NCI-H1417 (cell line): ENCODE data around the gene VMAC.
"Not testable (repeated sequence)": the region's sequence is repeated elsewhere in the genome, so short reads cannot be mapped to it uniquely, and the experiment has no call there.

ENCODE experiments used
- DNase-seq, 3 experiments: peaks; one replicate each; lab custom pipeline; 2025; lab: John Stamatoyannopoulos, UW

VMAC gene

GRCh38 chr19:5883157-5883873, 21.4 kb upstream of the VMAC start:
- not testable (repeated sequence) for DNase-seq

DNA sequence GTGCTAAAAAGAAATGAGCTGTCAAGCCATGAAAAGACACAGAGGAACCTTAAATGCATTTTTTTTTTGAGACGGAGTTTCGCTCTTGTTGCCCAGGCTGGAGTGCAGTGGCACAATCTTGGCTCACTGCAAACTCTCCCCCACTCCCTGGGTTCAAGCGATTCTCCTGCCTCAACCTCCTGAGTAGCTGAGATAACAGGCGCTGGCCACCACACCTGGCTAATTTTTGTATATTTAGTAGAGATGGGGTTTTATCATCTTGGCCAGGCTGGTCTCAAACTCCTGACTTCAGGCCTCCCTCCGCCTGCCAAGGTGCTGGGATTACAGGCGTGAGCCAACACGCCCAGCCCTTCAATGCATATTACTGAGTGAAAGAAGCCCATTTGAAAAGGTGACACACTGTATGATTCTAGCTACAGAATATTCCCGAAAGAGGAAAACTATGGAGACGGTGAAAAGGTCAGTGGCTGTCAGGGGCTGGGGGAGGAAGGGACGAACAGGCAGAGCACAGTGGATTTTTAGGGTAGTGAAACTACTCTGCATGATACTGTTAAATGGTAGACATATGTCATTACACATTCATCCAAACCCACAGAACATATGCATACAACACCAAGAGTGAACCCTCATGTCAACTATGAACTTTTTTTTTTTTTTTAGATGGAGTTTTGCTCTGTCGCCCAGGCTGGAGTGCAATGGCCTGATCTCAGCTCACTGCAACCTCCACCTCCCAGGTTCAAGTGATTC, 20.4 kb upstream of the VMAC start:
- not testable (repeated sequence) for DNase-seq

GRCh38 chr19:5889288-5889971, 15.2 kb upstream of the VMAC start:
- no peak for DNase-seq

DNA sequence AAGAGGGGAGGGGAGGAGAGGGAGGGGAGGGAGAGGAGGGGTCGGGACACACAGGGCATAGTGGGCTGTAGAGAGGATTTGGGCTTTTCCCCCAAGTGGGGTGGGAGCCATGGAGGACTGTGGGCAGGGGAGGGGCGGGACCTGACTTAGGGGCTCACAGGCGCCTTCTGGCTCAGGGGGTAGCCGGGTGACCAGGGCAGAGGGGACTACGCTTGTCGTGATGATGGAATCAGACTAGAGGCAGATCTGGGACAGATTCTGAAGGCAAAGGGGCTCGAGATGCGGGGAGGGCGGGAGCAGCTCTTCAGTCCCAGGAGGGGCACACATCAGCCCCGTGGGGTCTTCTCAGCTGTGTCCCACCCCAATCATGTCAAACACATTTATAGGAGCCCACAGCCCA, 14.6 kb upstream of the VMAC start:
- no peak for DNase-seq

- DNase-seq, result peak in 1 of 3 experiments; percentile 27
Observed at GRCh38 chr19:5891572-5891937, 13.1 kb upstream of the VMAC start.

DNA sequence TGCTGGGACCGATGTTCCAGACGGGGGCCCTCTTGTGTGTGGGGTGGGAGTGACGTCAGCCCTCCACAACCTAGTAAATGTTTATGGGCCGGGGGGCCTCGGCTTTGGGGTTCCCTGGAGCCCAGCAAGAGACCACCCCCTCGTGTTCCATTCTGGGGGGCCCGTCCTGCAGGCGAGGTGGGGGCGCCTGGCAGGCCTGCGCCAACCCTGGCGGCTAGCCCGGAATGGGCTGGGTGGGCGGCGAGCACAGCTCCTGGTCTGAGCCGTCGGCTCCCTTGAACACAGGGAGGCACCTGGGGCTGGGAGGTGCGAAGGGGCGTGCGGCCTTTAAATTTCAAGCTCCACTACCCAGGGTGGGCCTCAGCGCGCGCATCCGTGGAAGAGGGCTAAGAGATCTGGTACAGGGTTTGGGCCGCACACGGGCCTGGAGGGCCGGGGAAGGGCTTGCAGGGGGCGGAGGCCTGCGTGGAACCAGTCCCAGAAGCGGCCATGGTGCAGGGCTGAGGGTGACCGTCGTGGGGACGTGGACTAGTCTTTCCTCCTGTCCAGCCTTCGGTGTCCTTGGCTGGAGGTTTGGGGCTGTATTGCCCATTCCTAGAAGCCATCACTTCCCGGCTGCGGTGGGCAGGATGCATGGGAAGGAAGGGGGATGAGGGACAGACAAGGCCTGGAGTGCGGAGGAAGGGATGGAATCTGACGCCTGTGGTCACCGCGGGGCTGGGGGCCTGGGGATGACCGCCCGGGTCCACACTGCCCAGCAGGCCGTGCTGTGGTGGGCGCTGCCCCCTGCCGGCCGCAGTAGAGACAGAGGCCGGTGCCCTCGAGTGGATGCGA, 12.5 kb upstream of the VMAC start:
- DNase-seq, result peak in 2 of 3 experiments; percentile 28 to 39

GRCh38 chr19:5892772-5893275, 11.8 kb upstream of the VMAC start:
- DNase-seq, result no peak

- DNase-seq, result no peak
Observed at GRCh38 chr19:5893296-5893903, 11.3 kb upstream of the VMAC start.

- no peak for DNase-seq
Observed at GRCh38 chr19:5893907-5894703, 10.6 kb upstream of the VMAC start.

DNA sequence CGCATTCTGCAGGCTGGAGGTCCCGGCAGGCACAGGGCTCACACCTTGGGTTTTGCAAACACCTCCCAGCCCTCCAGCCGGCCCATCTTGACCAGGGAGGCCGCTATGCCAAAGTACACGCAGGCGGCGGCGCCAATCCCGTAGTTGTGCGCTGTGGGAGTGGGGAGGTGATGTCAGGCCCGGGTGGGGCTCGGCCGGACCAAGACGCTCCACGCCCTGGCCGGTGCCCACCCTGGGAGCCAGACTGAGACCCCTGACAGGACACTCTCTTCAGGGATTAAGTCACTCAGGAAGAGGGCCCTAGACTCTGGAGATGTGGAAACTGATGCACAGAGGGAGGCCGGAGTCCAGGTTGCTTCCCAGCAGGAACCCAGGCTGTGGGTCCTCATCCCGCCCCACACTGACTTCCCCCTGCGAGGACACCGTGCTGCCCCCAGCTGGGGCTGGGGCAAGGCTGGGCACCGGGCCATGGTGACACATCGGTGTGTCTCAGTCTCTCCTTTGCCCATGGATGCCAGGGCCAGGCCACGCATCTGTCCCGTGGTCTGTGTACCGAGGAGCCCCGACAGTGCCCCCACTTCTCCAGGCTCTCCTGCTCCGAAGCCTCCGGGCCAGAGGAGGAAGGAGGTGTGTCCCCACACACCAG, 9.8 kb upstream of the VMAC start:
- no peak for DNase-seq

DNA sequence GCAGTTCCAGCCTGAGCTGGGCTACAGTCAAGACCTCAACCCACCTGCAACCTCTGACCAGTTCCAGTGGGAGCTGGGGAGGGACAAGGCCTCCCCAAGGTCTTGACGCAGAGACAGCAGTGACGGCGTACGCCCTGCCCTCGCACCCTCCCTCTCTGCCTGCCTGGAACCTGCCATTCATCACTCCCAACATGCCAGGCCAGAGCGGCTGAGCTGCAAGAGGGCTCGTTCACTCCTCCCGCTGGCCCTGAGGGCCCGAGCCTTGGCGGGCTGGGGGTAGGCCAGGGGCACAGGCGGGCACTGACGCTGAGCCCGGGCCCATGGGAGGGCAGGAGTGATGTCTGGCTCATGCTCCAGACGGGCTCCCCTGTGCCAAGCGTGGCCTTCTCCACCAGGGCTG, 9.3 kb upstream of the VMAC start:
- DNase-seq, result no peak

- no peak for DNase-seq
Observed at GRCh38 chr19:5895890-5896289, 8.8 kb upstream of the VMAC start.

- DNase-seq, result no peak
Observed at GRCh38 chr19:5896365-5897076, 8.2 kb upstream of the VMAC start.

- no peak for DNase-seq
Observed at GRCh38 chr19:5897189-5897969, 7.3 kb upstream of the VMAC start.

- DNase-seq, result no peak
Observed at GRCh38 chr19:5899728-5900526, 4.7 kb upstream of the VMAC start.

DNA sequence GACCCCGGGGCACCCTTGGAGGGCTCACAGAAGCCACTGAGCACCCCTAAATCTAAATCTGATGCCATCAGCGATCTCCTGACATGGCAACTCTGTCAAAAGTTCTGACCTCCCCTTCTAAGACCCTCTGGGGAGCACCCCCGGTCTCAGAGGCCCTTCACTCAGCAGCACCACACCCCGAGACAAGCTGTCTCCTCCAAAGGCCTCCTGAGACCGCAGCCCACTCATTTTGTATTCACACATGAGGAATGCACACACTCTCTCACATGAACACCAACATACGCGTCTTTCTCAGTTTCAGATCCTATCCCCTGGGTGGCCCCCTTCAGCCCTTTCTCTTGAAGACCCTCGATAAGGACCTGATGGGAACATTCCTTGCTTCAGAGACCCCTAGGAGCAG, 3.7 kb upstream of the VMAC start:
- DNase-seq, result no peak

GRCh38 chr19:5903056-5903623, 1.5 kb upstream of the VMAC start:
- DNase-seq, result no peak
